ENCODE measurements around the gene DDX4. TPM values are rescaled to one million over a fixed set of nuclear protein-coding genes. Genes with fewer than 3 reads are reported as not detected.

Gene DDX4
- total RNA-seq, 2 donors from 2014 or later, result 34.9 TPM; not detected in 1

DNA sequence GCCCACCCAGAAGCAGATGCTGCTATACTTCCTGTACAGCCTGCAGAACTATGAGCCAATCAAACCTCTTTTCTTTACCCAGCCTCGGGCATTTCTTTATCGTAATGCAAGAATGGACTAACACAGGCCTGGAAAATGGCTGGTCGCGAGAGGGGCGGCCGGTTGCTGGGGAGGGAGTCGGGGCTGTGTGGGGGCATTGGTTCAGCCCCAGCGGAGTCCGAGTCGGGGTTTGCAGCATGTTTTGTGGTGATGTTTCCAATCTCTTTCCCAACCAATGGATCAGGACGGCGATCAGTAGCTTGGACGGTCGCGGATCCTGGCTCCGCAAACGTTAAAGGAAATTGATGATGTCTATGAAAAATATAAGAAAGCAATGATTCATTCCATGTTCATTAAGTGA lies 94.6 kb downstream of the DDX4 start:
- H3K36me3 ChIP-seq, result no peaks in the 10 kb centered on the region
- H3K27ac ChIP-seq, result no peak overlapping the region
- no peak for DNase-seq (ENCODE audit: low spot score)
- TF ChIP-seq, protein P1, sequence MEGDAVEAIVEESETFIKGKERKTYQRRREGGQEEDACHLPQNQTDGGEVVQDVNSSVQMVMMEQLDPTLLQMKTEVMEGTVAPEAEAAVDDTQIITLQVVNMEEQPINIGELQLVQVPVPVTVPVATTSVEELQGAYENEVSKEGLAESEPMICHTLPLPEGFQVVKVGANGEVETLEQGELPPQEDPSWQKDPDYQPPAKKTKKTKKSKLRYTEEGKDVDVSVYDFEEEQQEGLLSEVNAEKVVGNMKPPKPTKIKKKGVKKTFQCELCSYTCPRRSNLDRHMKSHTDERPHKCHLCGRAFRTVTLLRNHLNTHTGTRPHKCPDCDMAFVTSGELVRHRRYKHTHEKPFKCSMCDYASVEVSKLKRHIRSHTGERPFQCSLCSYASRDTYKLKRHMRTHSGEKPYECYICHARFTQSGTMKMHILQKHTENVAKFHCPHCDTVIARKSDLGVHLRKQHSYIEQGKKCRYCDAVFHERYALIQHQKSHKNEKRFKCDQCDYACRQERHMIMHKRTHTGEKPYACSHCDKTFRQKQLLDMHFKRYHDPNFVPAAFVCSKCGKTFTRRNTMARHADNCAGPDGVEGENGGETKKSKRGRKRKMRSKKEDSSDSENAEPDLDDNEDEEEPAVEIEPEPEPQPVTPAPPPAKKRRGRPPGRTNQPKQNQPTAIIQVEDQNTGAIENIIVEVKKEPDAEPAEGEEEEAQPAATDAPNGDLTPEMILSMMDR (IDR thresholded peaks at IDR 0.05), result no peak
- TF ChIP-seq POLR2AphosphoS5 (IDR thresholded peaks at IDR 0.05) (no peak), POLR2A (IDR thresholded peaks at IDR 0.05) (no peak)
- intact Hi-C loops (cut with DNase I), result no loop called here
- 96% methylated on average over 17 of the region's 17 CpGs for WGBS
- no peaks in the 10 kb centered on the region for H3K4me1 ChIP-seq (replicated peaks)
- H3K27me3 ChIP-seq (replicated peaks; ENCODE audit: insufficient read depth), result no peaks in the 10 kb centered on the region
- no peak overlapping the region for H3K4me3 ChIP-seq
- no peaks in the 10 kb centered on the region for H3K9me3 ChIP-seq

DNA sequence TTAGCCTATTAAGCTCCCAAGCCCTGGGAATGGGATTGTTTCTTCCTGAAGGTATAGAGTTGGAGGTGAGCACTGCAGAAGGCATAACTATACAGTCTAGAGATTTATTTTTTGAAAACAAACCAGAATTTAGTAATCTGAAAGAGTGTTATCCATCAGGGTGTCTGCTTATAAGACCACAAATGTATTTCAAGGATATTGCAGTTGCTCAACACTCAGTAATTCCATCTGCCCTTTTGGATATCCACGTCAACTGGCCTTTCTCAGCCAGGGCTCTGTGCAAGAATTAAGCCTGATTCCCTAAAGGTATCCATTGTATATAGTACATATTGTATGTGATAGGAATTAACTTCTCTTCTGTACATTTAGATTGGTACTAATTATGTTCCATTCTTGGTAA lies 98.3 kb downstream of the DDX4 start:
- no peaks in the 10 kb centered on the region for H3K4me1 ChIP-seq (replicated peaks)
- no peak overlapping the region for H3K27ac ChIP-seq
- H3K9me3 ChIP-seq, result no peaks in the 10 kb centered on the region
- TF ChIP-seq, protein P1 (IDR thresholded peaks at IDR 0.05), result no peak
- no peak for TF ChIP-seq POLR2A (IDR thresholded peaks at IDR 0.05)
- no peak overlapping the region for H3K4me3 ChIP-seq
- WGBS, result 85% methylated on average over 1 of the region's 1 CpG
- no peaks in the 10 kb centered on the region for H3K36me3 ChIP-seq
- intact Hi-C loops (cut with DNase I), result no loop called here
- DNase-seq (ENCODE audit: low spot score), result no peak
- H3K27me3 ChIP-seq (replicated peaks; ENCODE audit: insufficient read depth), result no peaks in the 10 kb centered on the region

DNA sequence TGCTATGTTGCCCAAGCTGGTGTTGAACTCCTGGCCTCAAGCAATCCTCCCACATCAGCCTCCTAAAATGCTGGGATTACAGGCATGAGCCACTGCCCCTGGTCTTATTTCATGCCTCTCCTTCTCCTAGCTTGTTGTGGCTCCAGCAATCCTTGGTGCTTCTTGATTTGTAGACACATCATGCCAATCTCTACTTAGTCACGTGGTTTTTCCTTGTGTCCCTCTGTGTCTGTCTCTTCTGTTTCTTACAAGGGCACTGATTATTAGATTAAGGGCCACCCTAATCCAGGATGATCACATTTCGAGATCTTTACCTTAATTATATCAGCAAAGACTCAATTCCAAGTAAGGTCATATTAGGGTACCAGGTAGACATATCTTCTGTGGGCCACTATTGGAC lies 104.1 kb downstream of the DDX4 start:
- no peak for DNase-seq (ENCODE audit: low spot score)
- Histone ChIP-seq H3K4me1 (replicated peaks) (no peaks in the 10 kb centered on the region), H3K4me3 (no peak overlapping the region), H3K36me3 (no peaks in the 10 kb centered on the region), H3K9me3 (no peaks in the 10 kb centered on the region), H3K27ac (no peak overlapping the region), H3K27me3 (replicated peaks; ENCODE audit: insufficient read depth) (no peaks in the 10 kb centered on the region)
- WGBS, result 90% methylated on average over 2 of the region's 2 CpGs
- TF ChIP-seq, protein P1 (IDR thresholded peaks at IDR 0.05), result no peak
- TF ChIP-seq POLR2A (IDR thresholded peaks at IDR 0.05), result no peak
- no peak for TF ChIP-seq POLR2AphosphoS5 (IDR thresholded peaks at IDR 0.05)
- intact Hi-C loops (cut with DNase I), result no loop called here

DNA sequence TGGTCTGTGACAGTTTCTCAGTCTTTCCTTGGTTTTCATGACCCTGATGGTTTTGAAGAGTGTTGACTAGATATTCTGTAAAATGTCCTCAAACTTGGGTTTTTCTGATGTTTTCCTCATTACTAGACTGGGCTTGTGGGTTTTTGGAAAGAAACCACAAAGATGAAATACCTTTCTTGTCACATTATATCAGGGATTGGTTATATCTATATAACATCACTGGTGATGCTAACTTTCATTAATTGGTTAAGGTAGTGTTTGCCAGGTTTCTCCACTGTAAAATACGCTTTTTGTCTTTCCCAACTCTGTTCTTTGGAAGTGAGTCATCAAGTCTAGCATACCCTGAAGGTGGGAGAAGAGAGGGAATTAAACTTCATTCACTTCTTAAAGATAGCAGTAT lies 110.0 kb downstream of the DDX4 start:
- no peaks in the 10 kb centered on the region for H3K36me3 ChIP-seq
- no peaks in the 10 kb centered on the region for H3K4me1 ChIP-seq (replicated peaks)
- 55% methylated on average over 1 of the region's 1 CpG for WGBS
- no peaks in the 10 kb centered on the region for H3K27me3 ChIP-seq (replicated peaks; ENCODE audit: insufficient read depth)
- H3K27ac ChIP-seq, result no peak overlapping the region
- TF ChIP-seq, protein P1 (IDR thresholded peaks at IDR 0.05), result no peak
- TF ChIP-seq POLR2A (IDR thresholded peaks at IDR 0.05), result no peak
- TF ChIP-seq POLR2AphosphoS5 (IDR thresholded peaks at IDR 0.05), result no peak
- intact Hi-C loops (cut with DNase I), result no loop called here
- no peaks in the 10 kb centered on the region for H3K9me3 ChIP-seq
- no peak for DNase-seq (ENCODE audit: low spot score)
- H3K4me3 ChIP-seq, result no peak overlapping the region

DNA sequence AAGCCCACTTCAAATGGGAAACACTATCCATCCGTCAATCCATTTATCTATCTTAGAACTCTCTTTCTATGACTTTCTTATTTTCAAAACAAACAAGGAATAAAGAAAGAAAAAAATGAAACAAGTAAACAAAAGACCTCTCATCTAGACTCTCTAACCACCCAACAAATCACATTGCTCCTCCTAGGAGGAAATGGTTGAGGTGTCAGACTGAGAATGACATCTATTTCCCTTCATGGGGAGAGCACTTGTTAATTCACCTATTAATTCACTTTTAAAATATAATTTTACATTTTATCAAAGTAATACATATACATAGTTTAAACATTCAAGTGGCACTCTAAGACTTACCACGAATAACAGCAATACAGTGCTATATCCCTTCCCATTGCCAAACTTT lies 110.9 kb downstream of the DDX4 start:
- no peak overlapping the region for H3K27ac ChIP-seq
- WGBS, result 85% methylated on average over 2 of the region's 2 CpGs
- no peaks in the 10 kb centered on the region for H3K9me3 ChIP-seq
- intact Hi-C loops (cut with DNase I), result no loop called here
- no peak overlapping the region for H3K4me3 ChIP-seq
- no peaks in the 10 kb centered on the region for H3K4me1 ChIP-seq (replicated peaks)
- TF ChIP-seq POLR2AphosphoS5 (IDR thresholded peaks at IDR 0.05) (no peak), POLR2A (IDR thresholded peaks at IDR 0.05) (no peak)
- TF ChIP-seq, protein P1 (IDR thresholded peaks at IDR 0.05), result no peak
- H3K27me3 ChIP-seq (replicated peaks; ENCODE audit: insufficient read depth), result no peaks in the 10 kb centered on the region
- no peaks in the 10 kb centered on the region for H3K36me3 ChIP-seq
- no peak for DNase-seq (ENCODE audit: low spot score)
